Measurements from ENCODE around the gene STXBP6. TPM values are rescaled to one million over a fixed set of nuclear protein-coding genes. Genes with fewer than 3 reads are reported as not detected.
"Not testable (repeated sequence)": the region's sequence is repeated elsewhere in the genome, so short reads cannot be mapped to it uniquely, and the experiment has no call there.

Gene STXBP6
- total RNA-seq, 4 donors from 2014 or later: 4.4 to 19.9 (median 8.2) TPM

GRCh38 chr14:24806061-24806678 is 243.8 kb downstream of the STXBP6 start:
- ATAC-seq (ENCODE audit: low FRiP score) (no peak), DNase-seq (ENCODE audit: low spot score) (peak; percentile 69)
- TF ChIP-seq CTCF (IDR thresholded peaks at IDR 0.05): no peak

- ATAC-seq (ENCODE audit: low FRiP score): no peak
- no peak for TF ChIP-seq CTCF (IDR thresholded peaks at IDR 0.05)
- DNase-seq (ENCODE audit: low spot score): no peak
Observed at GRCh38 chr14:24804552-24805212, 245.3 kb downstream of the STXBP6 start.

GRCh38 chr14:24803933-24804494 is 245.9 kb downstream of the STXBP6 start:
- DNase-seq (ENCODE audit: low spot score) (no peak), ATAC-seq (ENCODE audit: low FRiP score) (no peak)
- TF ChIP-seq CTCF (IDR thresholded peaks at IDR 0.05): no peak

DNA sequence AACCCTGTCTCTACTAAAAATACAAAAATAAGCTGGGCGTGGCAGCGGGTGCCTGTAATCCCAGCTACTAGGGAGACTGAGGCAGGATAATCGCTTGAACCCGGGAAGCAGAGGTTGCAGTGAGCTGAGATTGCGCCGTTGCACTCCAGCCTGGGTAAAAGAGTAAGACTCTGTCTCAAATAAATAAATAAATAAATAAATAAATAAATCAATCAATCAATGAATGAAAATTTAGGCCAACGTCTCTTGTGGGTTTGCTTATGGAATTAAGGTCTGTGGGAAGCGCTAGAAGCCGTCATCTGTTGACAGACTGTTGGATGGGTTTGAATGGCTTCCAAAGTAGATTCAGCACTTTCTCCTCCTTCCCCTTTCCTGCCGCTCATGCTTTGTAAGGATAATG is 246.5 kb downstream of the STXBP6 start:
- ATAC-seq (ENCODE audit: low FRiP score); DNase-seq (ENCODE audit: low spot score): not testable (repeated sequence)

- ATAC-seq (ENCODE audit: low FRiP score): no peak
- TF ChIP-seq CTCF (IDR thresholded peaks at IDR 0.05): no peak
- no peak for DNase-seq (ENCODE audit: low spot score)
Observed at GRCh38 chr14:24802236-24802635, 247.7 kb downstream of the STXBP6 start.

GRCh38 chr14:24801024-24801423 is 248.9 kb downstream of the STXBP6 start:
- TF ChIP-seq CTCF (IDR thresholded peaks at IDR 0.05): no peak
- no peak for ATAC-seq (ENCODE audit: low FRiP score)
- DNase-seq (ENCODE audit: low spot score): no peak

DNA sequence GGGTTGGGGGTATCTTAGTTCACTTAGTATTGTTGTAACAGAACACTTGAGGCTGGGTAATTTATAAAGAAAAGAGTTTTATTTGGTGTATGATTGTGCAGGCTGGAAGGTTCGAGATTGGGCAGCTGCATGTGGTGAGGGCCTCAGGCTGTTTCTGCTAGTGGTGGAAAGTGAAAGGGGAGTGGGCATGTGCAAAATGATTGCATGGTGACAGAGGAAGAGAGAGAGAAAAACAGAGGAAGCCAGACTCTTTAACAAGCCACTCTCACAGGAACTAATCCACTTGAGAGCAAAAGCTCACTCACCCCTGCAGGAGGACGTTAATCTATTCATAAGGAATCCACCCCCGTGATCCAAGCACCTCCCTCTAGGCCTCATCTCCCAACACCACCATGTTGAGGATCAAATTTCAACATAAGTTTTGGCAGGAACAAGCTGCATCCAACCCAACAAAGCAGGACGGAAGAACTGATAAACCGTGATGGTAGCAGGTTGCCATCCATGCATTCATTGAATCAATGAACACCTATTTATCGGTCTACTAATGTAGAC is 251.0 kb downstream of the STXBP6 start:
- no peak for DNase-seq (ENCODE audit: low spot score)
- ATAC-seq (ENCODE audit: low FRiP score): no peak
- TF ChIP-seq CTCF (IDR thresholded peaks at IDR 0.05): no peak
